ENCODE results near the gene SAMD13. TPM values are rescaled to one million over a fixed set of nuclear protein-coding genes. Genes with fewer than 3 reads are reported as not detected.

The SAMD13 gene
- total and polyA plus RNA-seq, 10 of the 15 experiments (the other 5 are each of a cell fraction or from before 2014, with no cell fraction given) = 0.81 to 1.9 (median 1.2) TPM; not detected in 1

DNA sequence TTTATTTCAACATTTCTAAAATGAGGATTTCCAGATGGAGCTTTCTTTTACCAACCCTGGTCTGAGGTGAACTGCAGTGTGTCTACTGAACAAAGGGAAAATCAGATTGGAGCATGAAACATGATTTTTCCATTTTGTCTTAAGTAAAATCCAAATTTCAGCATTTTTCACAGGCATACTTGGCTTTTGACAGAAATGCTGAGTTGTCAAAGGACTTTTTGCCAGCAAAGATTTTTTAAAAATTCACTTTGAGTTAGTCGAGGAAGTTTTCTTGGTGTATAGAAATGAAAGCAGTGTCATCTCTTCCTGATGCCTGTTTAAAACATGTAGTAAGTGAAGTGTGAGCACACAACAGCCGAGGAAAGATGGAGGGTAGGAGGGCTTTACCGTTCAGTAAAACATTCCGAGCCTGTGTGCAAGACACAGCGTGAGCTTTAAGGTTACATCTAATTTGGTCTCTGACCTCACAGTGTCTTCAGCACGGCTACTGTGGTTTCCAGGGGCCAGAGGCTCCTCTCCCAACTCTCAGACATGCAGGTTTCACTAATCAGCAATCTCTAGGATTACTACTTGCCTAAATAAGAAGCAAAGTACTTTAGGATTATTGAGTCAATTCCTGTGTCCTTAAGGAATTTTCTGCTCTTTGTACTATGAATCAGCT lies 45.9 kb downstream of the SAMD13 start:
- Histone ChIP-seq H2AFZ (ENCODE audit: control insufficient read depth, low read depth, low read length) (no peak overlapping the region), H3K36me3 (ENCODE audit: control insufficient read depth in 2 of 2, insufficient read depth in 2 of 2, low read length in 1 of 2) (no peaks in the 10 kb centered on the region), H3K4me1 (ENCODE audit: control insufficient read depth, insufficient read depth, low read length) (no peaks in the 10 kb centered on the region), H3K27ac (ENCODE audit: control insufficient read depth, insufficient read depth) (no peak overlapping the region), H3K9me3 (replicated peaks; ENCODE audit: control insufficient read depth, insufficient read depth, low read length) (no peaks in the 10 kb centered on the region), H3K4me3 (no peak overlapping the region), H3K9ac (ENCODE audit: control insufficient read depth, insufficient read depth, low read length) (no peak overlapping the region), H3K79me2 (ENCODE audit: control insufficient read depth, insufficient read depth, low read length) (no peaks in the 10 kb centered on the region), H3K27me3 (replicated peaks in 1 of 2; ENCODE audit: control insufficient read depth in 2 of 2, insufficient read depth in 2 of 2, low read length in 1 of 2) (no peaks in the 10 kb centered on the region), H4K20me1 (ENCODE audit: control insufficient read depth, insufficient read depth) (no peaks in the 10 kb centered on the region), H3K4me2 (ENCODE audit: control insufficient read depth, insufficient read depth) (no peak overlapping the region)
- intact Hi-C loops (cut with micrococcal nuclease; ENCODE audit: unreplicated experiment) = no loop called here
- DNase-seq (ENCODE audit: low read depth, low spot score) = no peak
- ATAC-seq = no peak
- FAIRE-seq = no peak
- no TSS peak for BruUV-seq (replicated peaks)
- SMC1A ChIA-PET (ENCODE audit: uncharacterized antibody, unreplicated experiment) = interaction anchor here (0.6 to 1.1 kb wide), 2 partner anchors 17 to 95 kb away, joined by 3 to 5 read pairs; no protein-coding TSS in a partner anchor
- WGBS (ENCODE audit: insufficient coverage, insufficient replicate concordance, low lambda C conversion rate, missing lambda C conversion rate) = 59% methylated on average over 6 of the region's 6 CpGs
- no peak for TF ChIP-seq FOXK2 (IDR thresholded peaks at IDR 0.05)
- no peak for TF ChIP-seq ZNF622 (IDR thresholded peaks at IDR 0.05)
- TF ChIP-seq EED (IDR thresholded peaks at IDR 0.05; ENCODE audit: low read depth) = no peak
- TF ChIP-seq NFIC (IDR thresholded peaks at IDR 0.05; ENCODE audit: low read depth, low read length) = no peak
- no peak for TF ChIP-seq ATF2 (IDR thresholded peaks at IDR 0.05; ENCODE audit: low read length)
- TF ChIP-seq CHD1 (IDR thresholded peaks at IDR 0.05; ENCODE audit: low read depth, low read length) = no peak
- no peak for TF ChIP-seq JUND (IDR thresholded peaks at IDR 0.05; ENCODE audit: low read depth, low read length)
- no peak for TF ChIP-seq PBX3 (IDR thresholded peaks at IDR 0.05; ENCODE audit: insufficient replicate concordance, low read depth, low read length)
- no peak for TF ChIP-seq BCLAF1 (IDR thresholded peaks at IDR 0.05)
- RAD21 ChIA-PET (ENCODE audit: unreplicated experiment) = no interaction called here
- CTCF ChIA-PET = no interaction called here
- POLR2A ChIA-PET = no interaction called here
- in situ Hi-C loops (cut with MboI) = no loop called here

Data from GM12878 (cell line).